Measurements from ENCODE around the gene LRWD1.
"Not testable (repeated sequence)": the region's sequence is repeated elsewhere in the genome, so short reads cannot be mapped to it uniquely, and the experiment has no call there.

DNA sequence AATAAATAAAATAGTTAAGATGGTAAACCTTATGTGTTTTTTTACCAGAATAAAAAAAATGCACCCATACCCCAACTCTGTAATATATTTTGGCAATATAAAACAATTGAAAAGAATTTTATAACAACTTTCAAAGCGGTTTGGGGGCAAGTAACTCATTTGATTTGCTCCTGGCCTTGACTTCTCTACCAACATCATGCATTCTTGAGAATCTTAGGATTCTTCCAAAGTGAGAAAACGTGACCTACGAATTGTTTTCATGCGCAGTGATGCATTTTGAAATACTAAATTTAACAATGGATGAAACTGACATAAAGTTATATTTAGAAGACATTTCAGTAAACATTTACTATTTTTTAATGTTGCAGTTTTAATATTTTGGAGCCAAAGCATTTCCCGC, 56.0 kb downstream of the LRWD1 start:
- TF ChIP-seq, protein P1, sequence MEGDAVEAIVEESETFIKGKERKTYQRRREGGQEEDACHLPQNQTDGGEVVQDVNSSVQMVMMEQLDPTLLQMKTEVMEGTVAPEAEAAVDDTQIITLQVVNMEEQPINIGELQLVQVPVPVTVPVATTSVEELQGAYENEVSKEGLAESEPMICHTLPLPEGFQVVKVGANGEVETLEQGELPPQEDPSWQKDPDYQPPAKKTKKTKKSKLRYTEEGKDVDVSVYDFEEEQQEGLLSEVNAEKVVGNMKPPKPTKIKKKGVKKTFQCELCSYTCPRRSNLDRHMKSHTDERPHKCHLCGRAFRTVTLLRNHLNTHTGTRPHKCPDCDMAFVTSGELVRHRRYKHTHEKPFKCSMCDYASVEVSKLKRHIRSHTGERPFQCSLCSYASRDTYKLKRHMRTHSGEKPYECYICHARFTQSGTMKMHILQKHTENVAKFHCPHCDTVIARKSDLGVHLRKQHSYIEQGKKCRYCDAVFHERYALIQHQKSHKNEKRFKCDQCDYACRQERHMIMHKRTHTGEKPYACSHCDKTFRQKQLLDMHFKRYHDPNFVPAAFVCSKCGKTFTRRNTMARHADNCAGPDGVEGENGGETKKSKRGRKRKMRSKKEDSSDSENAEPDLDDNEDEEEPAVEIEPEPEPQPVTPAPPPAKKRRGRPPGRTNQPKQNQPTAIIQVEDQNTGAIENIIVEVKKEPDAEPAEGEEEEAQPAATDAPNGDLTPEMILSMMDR (IDR thresholded peaks at IDR 0.05; ENCODE audit: borderline replicate concordance, extremely low read depth, low read length, poor library complexity, severe bottlenecking), result not testable (repeated sequence)
- TF ChIP-seq EZH2 (IDR thresholded peaks at IDR 0.05; ENCODE audit: borderline replicate concordance, low read depth, low read length, severe bottlenecking), result not testable (repeated sequence)
